Ovary (tissue), 9 donors: ENCODE measurements around the gene PRR14. TPM values are rescaled to one million over a fixed set of nuclear protein-coding genes. Genes with fewer than 3 reads are reported as not detected.
"Not testable (repeated sequence)": the region's sequence is repeated elsewhere in the genome, so short reads cannot be mapped to it uniquely, and the experiment has no call there.

Source experiments
- DNase-seq, 5 donors: peaks; one replicate each; pipeline ENCODE4 v3.0.0-alpha.2; 2019 to 2020
- H3K27ac ChIP-seq, 2 donors: fragments of 200-600 bp; one replicate each; pipeline versions ENCODE4 v1.5.1 to v1.8.0; 2019 to 2022
- H3K27me3 ChIP-seq: fragments of 200-600 bp; one replicate; pipeline ENCODE4 v1.8.0; 2022
- H3K36me3 ChIP-seq: fragments of 200-600 bp; sonication (generic); one replicate; pipeline ENCODE4 v1.5.1; 2019
- H3K4me1 ChIP-seq: one replicate; pipeline ENCODE4 v1.8.1; 2013; ENCODE audit warnings: mild to moderate bottlenecking, moderate library complexity; ENCODE audit not compliant: insufficient read depth
- H3K4me3 ChIP-seq: fragments of 200-600 bp; sonication (generic); one replicate; pipeline ENCODE4 v1.5.1; 2017
- H3K9me3 ChIP-seq, 2 donors: fragments of 200-600 bp in 1 of 2; sonication (generic) in 1 of 2; one replicate each; pipeline versions ENCODE4 v1.5.1 to v1.8.1; 2013 to 2019; ENCODE audit warnings: mild to moderate bottlenecking in 1 of 2, moderate library complexity in 1 of 2
- EP300 ChIP-seq: sonication (generic); formaldehyde crosslinking; IDR thresholded peaks from one replicate; pipeline ENCODE4 v1.6.1; 2017; ENCODE audit warnings: antibody characterized with exemption
- POLR2A ChIP-seq: fragments of 450-650 bp; IDR thresholded peaks from one replicate; pipeline ENCODE4 v1.6.1; 2017; ENCODE audit warnings: antibody characterized with exemption, mild to moderate bottlenecking, moderate library complexity
- whole genome bisulfite sequencing, 3 donors: extraction: QIAGEN DNeasy Blood & Tissue Kit in 1 of 3; methylation state at CpG; one replicate each; pipeline versions ENCODE4 v1.1.5 to v1.1.7; 2013 to 2017; 5-methylcytosine and 5-hydroxymethylcytosine counted together
- intact Hi-C, 4 donors: fragments of 100-400 bp; cut with DNase I; formaldehyde crosslinking; loops; one replicate each; pipeline versions ENCODE4 v1.11.0 to v1.15.1; 2022 to 2023
- polyA plus RNA-seq, 2 donors: library from polyadenylated mRNA; stranded (reverse); fragments of 200-250 nt in 1 of 2; fragments of 350-450 nt in 1 of 2; fragmentation: Illumina TruSeq in 1 of 2; extraction: RNeasy Lipid Tissue Mini Kit (QIAGEN cat#74804) in 1 of 2; gene quantifications; one replicate each; pipeline ENCODE4 v1.2.3, GENCODE V29; 2013 to 2014
- total RNA-seq, 7 donors: library from RNA; depleted of rRNA in 2 of 7; stranded (reverse); fragments of >200 nt in 2 of 7; fragmentation: NEBNext Ultra II Directional in 3 of 7; extraction: Animal tissue kit (Norgen Biotek cat#: 25700) in 3 of 7; gene quantifications; one replicate each; pipeline versions ENCODE4 v1.1.0 to v1.2.4, GENCODE V29; 2016 to 2023
- TF ChIP-seq, protein P1 (sequence below), 3 donors: fragments of 450-650 bp in 2 of 3; fragments of 200-600 bp in 1 of 3; IDR thresholded peaks; one replicate each; pipeline versions ENCODE4 v1.5.1 to v1.8.0; 2016 to 2022; ENCODE audit warnings: antibody characterized with exemption in 3 of 3, mild to moderate bottlenecking in 1 of 3
- donor health status: DM: no; HTN: no; CAD: no; lungs with moderate emphysema.
- donor health status: DM: no; HTN: no; CAD: no.
- donor health status: Bipolar disorder and iron deficiency.
- donor health status: DM: yes; HTN: yes; CAD: no.
- donor health status: DM: no; HTN: no; CAD: no.
- donor health status: DM: yes; HTN: yes; CAD: no.

The PRR14 gene
- total and polyA plus RNA-seq, 9 donors = 20.6 to 76.2 (median 50.3) TPM

DNA sequence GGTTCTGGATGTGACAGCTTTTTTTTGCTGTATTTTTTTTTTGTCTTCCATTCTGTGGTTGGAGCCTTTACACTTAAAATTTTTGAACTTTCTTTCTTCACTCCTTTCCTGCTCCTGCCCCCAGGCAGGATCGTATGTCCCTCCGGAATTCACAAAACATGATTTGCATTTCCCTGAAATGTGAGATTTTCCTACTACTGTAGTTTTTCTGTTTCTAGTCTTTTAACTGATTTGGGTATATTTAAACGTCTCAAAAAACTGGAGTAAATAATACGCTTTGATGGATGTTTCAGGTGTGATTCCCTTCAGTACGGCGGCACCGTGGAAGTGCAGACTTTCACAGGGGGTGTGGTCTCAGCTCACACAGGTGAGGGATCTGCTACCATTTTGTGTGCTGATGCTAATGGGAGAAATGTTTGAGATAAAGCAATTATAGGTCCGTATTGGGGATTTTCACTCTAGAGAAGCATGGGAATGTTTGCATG lies 48.9 kb downstream of the PRR14 start:
- H3K9me3 ChIP-seq = no peaks in the 10 kb centered on the region
- peak overlapping the region in 1 of 2 donors; percentile 97 for H3K27ac ChIP-seq
- no peaks in the 10 kb centered on the region for H3K27me3 ChIP-seq
- peak overlapping the region; percentile 73 for H3K4me3 ChIP-seq
- 27 to 34% (median 28%) methylated on average over 8 of the region's 8 CpGs for WGBS, 3 donors
- peaks cover 5% of the 10 kb centered on the region for H3K4me1 ChIP-seq
- no peak for TF ChIP-seq POLR2A
- no peak for TF ChIP-seq EP300
- TF ChIP-seq, protein P1, sequence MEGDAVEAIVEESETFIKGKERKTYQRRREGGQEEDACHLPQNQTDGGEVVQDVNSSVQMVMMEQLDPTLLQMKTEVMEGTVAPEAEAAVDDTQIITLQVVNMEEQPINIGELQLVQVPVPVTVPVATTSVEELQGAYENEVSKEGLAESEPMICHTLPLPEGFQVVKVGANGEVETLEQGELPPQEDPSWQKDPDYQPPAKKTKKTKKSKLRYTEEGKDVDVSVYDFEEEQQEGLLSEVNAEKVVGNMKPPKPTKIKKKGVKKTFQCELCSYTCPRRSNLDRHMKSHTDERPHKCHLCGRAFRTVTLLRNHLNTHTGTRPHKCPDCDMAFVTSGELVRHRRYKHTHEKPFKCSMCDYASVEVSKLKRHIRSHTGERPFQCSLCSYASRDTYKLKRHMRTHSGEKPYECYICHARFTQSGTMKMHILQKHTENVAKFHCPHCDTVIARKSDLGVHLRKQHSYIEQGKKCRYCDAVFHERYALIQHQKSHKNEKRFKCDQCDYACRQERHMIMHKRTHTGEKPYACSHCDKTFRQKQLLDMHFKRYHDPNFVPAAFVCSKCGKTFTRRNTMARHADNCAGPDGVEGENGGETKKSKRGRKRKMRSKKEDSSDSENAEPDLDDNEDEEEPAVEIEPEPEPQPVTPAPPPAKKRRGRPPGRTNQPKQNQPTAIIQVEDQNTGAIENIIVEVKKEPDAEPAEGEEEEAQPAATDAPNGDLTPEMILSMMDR (IDR thresholded peaks at IDR 0.05) = no peak
- no peaks in the 10 kb centered on the region for H3K36me3 ChIP-seq
- no peak for DNase-seq
- intact Hi-C loops = loop anchor here in 2 of 4 donors (5.0 kb wide), 3 partner anchors 37 to 127 kb away; partner anchors contain the start of genes FBRS (in 1 of the 2) and ZNF688 (in 1 of the 2)

DNA sequence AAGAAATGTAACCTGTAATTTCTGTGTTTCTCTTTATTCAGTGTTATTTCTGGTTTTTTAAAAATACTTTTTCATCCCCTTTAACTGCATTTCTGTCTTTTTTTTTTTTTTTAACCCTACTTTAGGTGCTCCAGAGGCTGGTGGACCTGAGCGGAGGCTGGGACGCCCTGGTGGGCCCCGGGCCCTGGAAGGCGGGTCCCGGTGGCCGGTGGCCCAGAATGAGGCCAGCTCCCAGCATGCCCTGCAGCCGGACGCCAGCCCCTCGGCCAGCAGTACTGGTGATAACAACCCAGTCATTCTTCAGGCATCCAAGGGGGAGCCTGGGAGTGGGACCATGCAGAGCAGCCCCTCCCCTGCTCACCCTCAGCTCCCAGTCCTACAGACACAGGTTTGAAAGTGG lies 49.7 kb downstream of the PRR14 start:
- Histone ChIP-seq H3K4me1 (peaks cover 5% of the 10 kb centered on the region), H3K4me3 (no peak overlapping the region), H3K36me3 (no peaks in the 10 kb centered on the region), H3K27ac (no peak overlapping the region), H3K9me3 (no peaks in the 10 kb centered on the region), H3K27me3 (no peaks in the 10 kb centered on the region)
- intact Hi-C loops = loop anchor here in 1 of 4 donors (5.0 kb wide), 1 partner anchor 128 kb away; the partner anchor contains the start of gene ZNF688
- no peak for DNase-seq
- 14 to 15% (median 15%) methylated on average over 9 of the region's 9 CpGs for WGBS, 3 donors
- TF ChIP-seq, protein P1 (IDR thresholded peaks at IDR 0.05) = no peak
- no peak for TF ChIP-seq EP300
- no peak for TF ChIP-seq POLR2A

DNA sequence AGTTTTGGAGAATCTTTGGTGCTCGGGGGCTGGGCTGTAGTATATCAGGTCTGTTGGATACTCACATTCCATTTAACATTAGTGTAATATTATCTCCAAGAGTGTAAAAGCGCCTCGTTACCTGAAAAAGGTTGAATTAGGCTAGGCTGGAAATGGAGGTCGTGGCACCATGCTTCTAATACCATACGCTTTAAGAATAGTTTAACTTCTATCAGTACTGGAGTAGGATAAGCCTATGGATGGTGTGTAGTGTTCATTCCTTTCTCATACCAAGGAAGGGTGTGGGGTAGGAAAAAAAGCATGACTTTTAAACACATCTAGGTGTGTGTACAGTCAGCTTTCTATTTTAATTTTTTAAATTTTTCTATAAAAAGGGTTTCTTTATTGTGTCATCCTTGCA lies 50.2 kb downstream of the PRR14 start:
- Histone ChIP-seq H3K4me3 (no peak overlapping the region), H3K9me3 (no peaks in the 10 kb centered on the region), H3K27ac (no peak overlapping the region), H3K27me3 (no peaks in the 10 kb centered on the region), H3K4me1 (peaks cover 5% of the 10 kb centered on the region), H3K36me3 (no peaks in the 10 kb centered on the region)
- intact Hi-C loops = loop anchor here in 1 of 4 donors (5.0 kb wide), 1 partner anchor 129 kb away; the partner anchor contains the start of gene ZNF688
- WGBS, 3 donors = 65 to 82% (median 78%) methylated on average over 5 of the region's 5 CpGs
- DNase-seq = no peak
- TF ChIP-seq, protein P1 (IDR thresholded peaks at IDR 0.05) = no peak
- TF ChIP-seq EP300 (no peak), POLR2A (no peak)

DNA sequence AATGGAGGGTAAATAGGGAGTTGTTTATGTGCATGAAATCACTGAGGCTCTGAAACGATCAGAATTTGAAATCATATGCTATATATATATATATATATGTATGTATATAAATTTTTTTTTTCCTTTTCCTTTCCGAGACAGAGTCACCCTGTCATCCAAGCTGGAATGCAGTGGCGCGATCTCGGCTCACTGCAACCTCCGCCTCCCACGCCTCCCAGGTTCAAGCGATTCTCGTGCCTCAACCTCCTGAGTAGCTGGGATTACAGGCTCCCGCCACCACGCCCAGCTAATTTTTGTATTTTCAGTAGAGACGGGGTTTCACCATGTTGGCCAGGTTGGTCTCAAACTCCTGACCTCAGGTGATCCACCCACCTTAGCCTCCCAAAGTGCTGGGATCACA lies 52.3 kb downstream of the PRR14 start:
- WGBS, 3 donors = 87 to 89% (median 89%) methylated on average over 12 of the region's 12 CpGs
- not testable (repeated sequence) for H3K27ac ChIP-seq

DNA sequence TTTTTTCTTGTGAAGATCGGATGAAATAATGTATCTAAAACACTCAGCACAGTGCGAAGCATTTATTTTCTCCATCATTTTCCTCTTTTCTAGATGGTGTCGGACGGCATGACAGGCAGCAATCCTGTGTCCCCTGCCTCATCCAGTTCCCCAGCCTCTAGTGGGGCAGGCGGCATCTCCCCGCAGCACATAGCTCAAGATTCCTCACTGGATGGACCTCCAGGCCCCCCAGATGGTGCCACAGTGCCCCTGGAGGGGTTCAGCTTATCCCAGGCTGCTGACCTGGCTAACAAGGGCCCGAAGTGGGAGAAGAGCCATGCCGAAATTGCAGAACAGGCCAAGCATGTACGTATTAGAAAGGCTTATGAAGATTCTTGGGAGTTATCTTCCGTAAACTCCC lies 53.2 kb downstream of the PRR14 start:
- H3K27me3 ChIP-seq = no peaks in the 10 kb centered on the region
- TF ChIP-seq, protein P1 (IDR thresholded peaks at IDR 0.05) = no peak
- TF ChIP-seq POLR2A (no peak), EP300 (no peak)
- 89 to 92% (median 91%) methylated on average over 10 of the region's 10 CpGs for WGBS, 3 donors
- no peaks in the 10 kb centered on the region for H3K36me3 ChIP-seq
- no peak for DNase-seq
- intact Hi-C loops = loop anchor here in 1 of 4 donors (5.0 kb wide), 1 partner anchor 132 kb away; the partner anchor contains the start of gene ZNF688
- H3K9me3 ChIP-seq = no peaks in the 10 kb centered on the region
- peaks cover 5% of the 10 kb centered on the region for H3K4me1 ChIP-seq
- no peak overlapping the region for H3K27ac ChIP-seq
- H3K4me3 ChIP-seq = no peak overlapping the region

More for the DNA sequence above, 52.3 kb downstream of the PRR14 start:
- H3K4me3 ChIP-seq, DNase-seq, H3K4me1 ChIP-seq, H3K27me3 ChIP-seq, H3K9me3 ChIP-seq, H3K36me3 ChIP-seq: not testable (repeated sequence)
- intact Hi-C loops = loop anchor here in 1 of 4 donors (5.0 kb wide), 1 partner anchor 131 kb away; the partner anchor contains the start of gene ZNF688
